HepG2 (cell line): Measurements from ENCODE around the gene ZNF75A. TPM values are rescaled to one million over a fixed set of nuclear protein-coding genes. Genes with fewer than 3 reads are reported as not detected.

ENCODE experiments used
- CSRNP2 ChIP-seq: sonication (generic); formaldehyde crosslinking; conservative IDR thresholded peaks from 2 replicates; pipeline ENCODE4 v1.8.0; 2022; ENCODE audit warnings: low read depth, missing genetic modification reagents
- CTCF ChIP-seq: sonication (generic); formaldehyde crosslinking; IDR thresholded peaks from 2 replicates; pipeline ENCODE4 v1.5.0; 2020; ENCODE audit warnings: mild to moderate bottlenecking, missing genetic modification reagents, moderate library complexity
- EP300 ChIP-seq, 3 experiments: sonication (generic) in 1 of 3; formaldehyde crosslinking in 1 of 3; IDR thresholded peaks; 2 replicates each; pipeline versions ENCODE4 v1.5.1 to v1.6.1; 2011 to 2020; ENCODE audit warnings: low read depth in 2 of 3, low read length in 2 of 3, borderline replicate concordance in 1 of 3, improper control_type of control experiment in 1 of 3, mild to moderate bottlenecking in 1 of 3, missing genetic modification reagents in 1 of 3, moderate library complexity in 1 of 3
- HNF4A ChIP-seq: sonication (generic); formaldehyde crosslinking; IDR thresholded peaks from 2 replicates; pipeline ENCODE4 v1.4.0; 2020; ENCODE audit warnings: missing genetic modification reagents
- PHF8 ChIP-seq: sonication (generic); formaldehyde crosslinking; IDR thresholded peaks from 2 replicates; pipeline ENCODE4 v1.5.0; 2020; ENCODE audit warnings: missing genetic modification reagents
- THAP11 ChIP-seq: IDR thresholded peaks from 2 replicates; pipeline ENCODE4 v1.6.1; 2016; ENCODE audit warnings: missing biosample characterization, missing genetic modification reagents
- TRAFD1 ChIP-seq: sonication (generic); formaldehyde crosslinking; IDR thresholded peaks from 2 replicates; pipeline ENCODE4 v1.5.1; 2020; ENCODE audit warnings: missing genetic modification reagents, mild to moderate bottlenecking, borderline replicate concordance
- ZNF143 ChIP-seq: sonication (generic); formaldehyde crosslinking; IDR thresholded peaks from 2 replicates; pipeline ENCODE4 v1.4.0; 2020; ENCODE audit warnings: missing genetic modification reagents
- ZNF17 ChIP-seq: sonication (generic); formaldehyde crosslinking; IDR thresholded peaks from 2 replicates; pipeline ENCODE4 v1.5.0; 2020; ENCODE audit warnings: mild to moderate bottlenecking, missing genetic modification reagents
- ZNF549 ChIP-seq: sonication (generic); formaldehyde crosslinking; IDR thresholded peaks from 2 replicates; pipeline ENCODE4 v1.5.0; 2020; ENCODE audit warnings: missing genetic modification reagents
- ZNF644 ChIP-seq: IDR thresholded peaks from 2 replicates; pipeline ENCODE4 v1.6.1; 2016; ENCODE audit warnings: low read depth
- polyA plus RNA-seq, 8 experiments: library from polyadenylated mRNA; depleted of rRNA in 3 of 8; stranded (reverse) in 7 of 8; unstranded in 1 of 8; fragments of >200 nt; fragmentation: Illumina TruSeq in 4 of 8; extraction: Trizol in 4 of 8; gene quantifications; 2 replicates each; pipeline versions ENCODE4 v1.2.1 to v1.2.3, GENCODE V29; 2011 to 2016; ENCODE audit warnings: low read depth in 4 of 8, missing spikeins in 1 of 8, mixed read lengths in 1 of 8; ENCODE audit not compliant: insufficient read depth in 1 of 8
- total RNA-seq, 5 experiments: library from RNA; depleted of rRNA; stranded (reverse); fragments of >200 nt; fragmentation: Illumina TruSeq; extraction: Trizol; gene quantifications; 2 replicates each; pipeline ENCODE4 v1.2.3, GENCODE V29; 2016; ENCODE audit warnings: low read depth in 1 of 5
- TF ChIP-seq, protein P1 (sequence below): sonication (generic); formaldehyde crosslinking; conservative IDR thresholded peaks from 2 replicates; pipeline ENCODE4 v1.4.0; 2020; ENCODE audit warnings: mild to moderate bottlenecking, missing genetic modification reagents, moderate library complexity
- TF ChIP-seq, protein P2 (sequence below): sonication (generic); formaldehyde crosslinking; IDR thresholded peaks from 2 replicates; pipeline ENCODE4 v1.5.0; 2020; ENCODE audit warnings: mild to moderate bottlenecking, missing genetic modification reagents, borderline replicate concordance
- TF ChIP-seq, protein P3 (sequence below): sonication (generic); formaldehyde crosslinking; IDR thresholded peaks from 2 replicates; pipeline ENCODE4 v1.8.0; 2022; ENCODE audit warnings: low read depth, missing genetic modification reagents

The ZNF75A gene
- total and polyA plus RNA-seq, 2 of the 13 experiments (the other 11 are each of a cell fraction or from before 2014, with no cell fraction given), result 1.4 to 2.1 TPM

DNA sequence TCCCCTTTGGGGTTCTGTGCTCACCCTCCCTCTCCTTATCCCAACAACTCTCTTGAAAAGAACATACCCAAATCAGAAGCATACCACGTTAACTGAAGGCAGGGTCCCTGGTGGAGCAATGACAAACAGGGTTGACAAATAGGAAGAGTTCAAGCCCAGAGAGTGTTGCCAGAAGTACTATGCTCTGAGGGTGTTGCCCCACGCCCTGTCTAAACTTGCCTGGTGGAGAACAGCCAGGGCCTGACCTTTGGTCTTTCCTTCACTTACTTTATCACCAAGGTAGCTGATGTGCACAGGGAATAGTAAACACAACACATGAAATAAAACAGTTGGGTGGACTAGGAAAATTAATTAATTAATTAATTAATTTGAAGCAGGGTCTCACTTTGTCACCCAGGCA, 23.3 kb downstream of the ZNF75A start (continued):
- TF ChIP-seq EP300 (IDR thresholded peaks at IDR 0.05; ENCODE audit: low read depth in 2 of 2, low read length in 2 of 2), result no peak
- TF ChIP-seq EP300 (CRISPR knock-in tag; IDR thresholded peaks at IDR 0.05; ENCODE audit: borderline replicate concordance), result no peak
- TF ChIP-seq ZNF549 (CRISPR knock-in tag), result no peak
- no peak for TF ChIP-seq ZNF17 (CRISPR knock-in tag)
- no peak for TF ChIP-seq PHF8 (CRISPR knock-in tag)
- TF ChIP-seq, protein P1, sequence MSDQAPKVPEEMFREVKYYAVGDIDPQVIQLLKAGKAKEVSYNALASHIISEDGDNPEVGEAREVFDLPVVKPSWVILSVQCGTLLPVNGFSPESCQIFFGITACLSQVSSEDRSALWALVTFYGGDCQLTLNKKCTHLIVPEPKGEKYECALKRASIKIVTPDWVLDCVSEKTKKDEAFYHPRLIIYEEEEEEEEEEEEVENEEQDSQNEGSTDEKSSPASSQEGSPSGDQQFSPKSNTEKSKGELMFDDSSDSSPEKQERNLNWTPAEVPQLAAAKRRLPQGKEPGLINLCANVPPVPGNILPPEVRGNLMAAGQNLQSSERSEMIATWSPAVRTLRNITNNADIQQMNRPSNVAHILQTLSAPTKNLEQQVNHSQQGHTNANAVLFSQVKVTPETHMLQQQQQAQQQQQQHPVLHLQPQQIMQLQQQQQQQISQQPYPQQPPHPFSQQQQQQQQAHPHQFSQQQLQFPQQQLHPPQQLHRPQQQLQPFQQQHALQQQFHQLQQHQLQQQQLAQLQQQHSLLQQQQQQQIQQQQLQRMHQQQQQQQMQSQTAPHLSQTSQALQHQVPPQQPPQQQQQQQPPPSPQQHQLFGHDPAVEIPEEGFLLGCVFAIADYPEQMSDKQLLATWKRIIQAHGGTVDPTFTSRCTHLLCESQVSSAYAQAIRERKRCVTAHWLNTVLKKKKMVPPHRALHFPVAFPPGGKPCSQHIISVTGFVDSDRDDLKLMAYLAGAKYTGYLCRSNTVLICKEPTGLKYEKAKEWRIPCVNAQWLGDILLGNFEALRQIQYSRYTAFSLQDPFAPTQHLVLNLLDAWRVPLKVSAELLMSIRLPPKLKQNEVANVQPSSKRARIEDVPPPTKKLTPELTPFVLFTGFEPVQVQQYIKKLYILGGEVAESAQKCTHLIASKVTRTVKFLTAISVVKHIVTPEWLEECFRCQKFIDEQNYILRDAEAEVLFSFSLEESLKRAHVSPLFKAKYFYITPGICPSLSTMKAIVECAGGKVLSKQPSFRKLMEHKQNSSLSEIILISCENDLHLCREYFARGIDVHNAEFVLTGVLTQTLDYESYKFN, result peak; percentile 60
- peak; percentile 51; the same call in 1 of the 2 replicates for TF ChIP-seq ZNF644 (CRISPR knock-in tag)
- TF ChIP-seq, protein P2, sequence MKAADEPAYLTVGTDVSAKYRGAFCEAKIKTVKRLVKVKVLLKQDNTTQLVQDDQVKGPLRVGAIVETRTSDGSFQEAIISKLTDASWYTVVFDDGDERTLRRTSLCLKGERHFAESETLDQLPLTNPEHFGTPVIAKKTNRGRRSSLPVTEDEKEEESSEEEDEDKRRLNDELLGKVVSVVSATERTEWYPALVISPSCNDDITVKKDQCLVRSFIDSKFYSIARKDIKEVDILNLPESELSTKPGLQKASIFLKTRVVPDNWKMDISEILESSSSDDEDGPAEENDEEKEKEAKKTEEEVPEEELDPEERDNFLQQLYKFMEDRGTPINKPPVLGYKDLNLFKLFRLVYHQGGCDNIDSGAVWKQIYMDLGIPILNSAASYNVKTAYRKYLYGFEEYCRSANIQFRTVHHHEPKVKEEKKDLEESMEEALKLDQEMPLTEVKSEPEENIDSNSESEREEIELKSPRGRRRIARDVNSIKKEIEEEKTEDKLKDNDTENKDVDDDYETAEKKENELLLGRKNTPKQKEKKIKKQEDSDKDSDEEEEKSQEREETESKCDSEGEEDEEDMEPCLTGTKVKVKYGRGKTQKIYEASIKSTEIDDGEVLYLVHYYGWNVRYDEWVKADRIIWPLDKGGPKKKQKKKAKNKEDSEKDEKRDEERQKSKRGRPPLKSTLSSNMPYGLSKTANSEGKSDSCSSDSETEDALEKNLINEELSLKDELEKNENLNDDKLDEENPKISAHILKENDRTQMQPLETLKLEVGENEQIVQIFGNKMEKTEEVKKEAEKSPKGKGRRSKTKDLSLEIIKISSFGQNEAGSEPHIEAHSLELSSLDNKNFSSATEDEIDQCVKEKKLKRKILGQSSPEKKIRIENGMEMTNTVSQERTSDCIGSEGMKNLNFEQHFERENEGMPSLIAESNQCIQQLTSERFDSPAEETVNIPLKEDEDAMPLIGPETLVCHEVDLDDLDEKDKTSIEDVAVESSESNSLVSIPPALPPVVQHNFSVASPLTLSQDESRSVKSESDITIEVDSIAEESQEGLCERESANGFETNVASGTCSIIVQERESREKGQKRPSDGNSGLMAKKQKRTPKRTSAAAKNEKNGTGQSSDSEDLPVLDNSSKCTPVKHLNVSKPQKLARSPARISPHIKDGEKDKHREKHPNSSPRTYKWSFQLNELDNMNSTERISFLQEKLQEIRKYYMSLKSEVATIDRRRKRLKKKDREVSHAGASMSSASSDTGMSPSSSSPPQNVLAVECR (CRISPR knock-in tag), result no peak
- 0 out of 2 replicates have a peak, but pooled peaks have one; percentile 3 for TF ChIP-seq CTCF (CRISPR knock-in tag)
- TF ChIP-seq, protein P3, sequence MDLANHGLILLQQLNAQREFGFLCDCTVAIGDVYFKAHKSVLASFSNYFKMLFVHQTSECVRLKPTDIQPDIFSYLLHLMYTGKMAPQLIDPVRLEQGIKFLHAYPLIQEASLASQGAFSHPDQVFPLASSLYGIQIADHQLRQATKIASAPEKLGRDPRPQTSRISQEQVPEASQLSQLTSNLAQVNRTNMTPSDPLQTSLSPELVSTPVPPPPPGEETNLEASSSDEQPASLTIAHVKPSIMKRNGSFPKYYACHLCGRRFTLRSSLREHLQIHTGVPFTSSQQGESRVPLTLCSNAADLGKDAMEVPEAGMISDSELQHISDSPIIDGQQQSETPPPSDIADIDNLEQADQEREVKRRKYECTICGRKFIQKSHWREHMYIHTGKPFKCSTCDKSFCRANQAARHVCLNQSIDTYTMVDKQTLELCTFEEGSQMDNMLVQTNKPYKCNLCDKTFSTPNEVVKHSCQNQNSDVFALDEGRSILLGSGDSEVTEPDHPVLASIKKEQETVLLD (CRISPR knock-in tag), result 0 out of 2 replicates have a peak, but pooled peaks have one; percentile 24
- TF ChIP-seq ZNF143 (CRISPR knock-in tag), result no peak
- peak; percentile 80 for TF ChIP-seq HNF4A (CRISPR knock-in tag)
- no peak for TF ChIP-seq TRAFD1 (CRISPR knock-in tag)
- TF ChIP-seq THAP11 (CRISPR knock-in tag), result 0 out of 2 replicates have a peak, but pooled peaks have one; percentile 18
- TF ChIP-seq CSRNP2 (CRISPR knock-in tag), result no peak
